ENCODE results near the gene RAB13. TPM values are rescaled to one million over a fixed set of nuclear protein-coding genes. Genes with fewer than 3 reads are reported as not detected.
A peak's percentile ranks its signal among the peaks of the same experiment; 100 is the strongest.

The RAB13 gene
- polyA plus RNA-seq, 1 of the 3 experiments (the other 2 are of a cell fraction) = 156 TPM

DNA sequence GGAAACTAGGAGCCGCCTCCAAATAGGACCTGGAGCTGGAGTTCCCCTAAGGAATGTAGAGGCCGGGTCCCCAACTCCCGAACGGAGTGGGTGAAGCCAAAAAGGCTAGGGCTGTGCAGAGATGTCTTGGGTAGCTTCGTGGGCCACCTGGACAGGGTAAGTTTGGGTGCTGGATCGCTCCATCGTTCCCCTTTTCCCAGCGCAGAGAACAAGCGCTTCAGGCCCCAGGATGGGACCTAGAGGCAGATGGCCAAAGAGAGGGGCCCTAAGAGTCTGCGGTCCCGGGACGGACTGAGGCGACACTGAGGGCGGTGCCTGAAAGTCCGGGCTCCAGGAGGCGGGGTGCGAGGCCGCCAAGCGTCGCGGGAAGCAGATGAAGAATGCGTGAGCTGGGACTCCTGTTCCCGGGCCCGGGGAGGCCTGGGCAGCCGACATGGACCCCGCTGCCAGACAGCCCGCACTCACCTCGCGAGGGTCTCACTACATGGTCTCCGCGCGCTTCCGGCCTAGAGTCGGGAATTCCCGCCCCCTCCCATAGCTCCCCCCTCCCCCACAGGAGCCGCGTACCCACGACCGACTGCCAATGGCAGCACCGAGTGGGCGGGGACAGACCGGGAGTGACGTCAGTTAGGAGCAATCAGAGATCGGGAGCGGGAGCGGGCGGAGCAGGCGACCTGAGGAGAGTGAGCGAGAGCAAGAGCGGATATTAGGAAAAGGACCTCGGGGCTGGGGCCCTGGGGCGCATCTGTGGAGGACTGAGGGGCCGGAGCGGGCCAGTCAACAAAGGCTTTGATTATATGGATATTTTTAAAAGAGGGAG is 22.9 kb downstream of the RAB13 start, which contains the start of gene SLC39A1 (continued):
- no peak for TF ChIP-seq RFX5 (IDR thresholded peaks at IDR 0.05; ENCODE audit: low read length)
- TF ChIP-seq RAD21 (IDR thresholded peaks at IDR 0.05; ENCODE audit: low read length) = no peak
- TF ChIP-seq NRF1 (IDR thresholded peaks at IDR 0.05; ENCODE audit: low read depth, low read length) = no peak
- TF ChIP-seq POLR2AphosphoS5 (IDR thresholded peaks at IDR 0.05; ENCODE audit: low read depth, low read length) = peak; percentile 77
- TF ChIP-seq EP300 (IDR thresholded peaks at IDR 0.05; ENCODE audit: borderline replicate concordance in 1 of 2, low read depth in 1 of 2, low read length in 1 of 2) = no peak
- no peak for TF ChIP-seq YY1 (IDR thresholded peaks at IDR 0.05; ENCODE audit: low read depth)
- TF ChIP-seq, protein P1, sequence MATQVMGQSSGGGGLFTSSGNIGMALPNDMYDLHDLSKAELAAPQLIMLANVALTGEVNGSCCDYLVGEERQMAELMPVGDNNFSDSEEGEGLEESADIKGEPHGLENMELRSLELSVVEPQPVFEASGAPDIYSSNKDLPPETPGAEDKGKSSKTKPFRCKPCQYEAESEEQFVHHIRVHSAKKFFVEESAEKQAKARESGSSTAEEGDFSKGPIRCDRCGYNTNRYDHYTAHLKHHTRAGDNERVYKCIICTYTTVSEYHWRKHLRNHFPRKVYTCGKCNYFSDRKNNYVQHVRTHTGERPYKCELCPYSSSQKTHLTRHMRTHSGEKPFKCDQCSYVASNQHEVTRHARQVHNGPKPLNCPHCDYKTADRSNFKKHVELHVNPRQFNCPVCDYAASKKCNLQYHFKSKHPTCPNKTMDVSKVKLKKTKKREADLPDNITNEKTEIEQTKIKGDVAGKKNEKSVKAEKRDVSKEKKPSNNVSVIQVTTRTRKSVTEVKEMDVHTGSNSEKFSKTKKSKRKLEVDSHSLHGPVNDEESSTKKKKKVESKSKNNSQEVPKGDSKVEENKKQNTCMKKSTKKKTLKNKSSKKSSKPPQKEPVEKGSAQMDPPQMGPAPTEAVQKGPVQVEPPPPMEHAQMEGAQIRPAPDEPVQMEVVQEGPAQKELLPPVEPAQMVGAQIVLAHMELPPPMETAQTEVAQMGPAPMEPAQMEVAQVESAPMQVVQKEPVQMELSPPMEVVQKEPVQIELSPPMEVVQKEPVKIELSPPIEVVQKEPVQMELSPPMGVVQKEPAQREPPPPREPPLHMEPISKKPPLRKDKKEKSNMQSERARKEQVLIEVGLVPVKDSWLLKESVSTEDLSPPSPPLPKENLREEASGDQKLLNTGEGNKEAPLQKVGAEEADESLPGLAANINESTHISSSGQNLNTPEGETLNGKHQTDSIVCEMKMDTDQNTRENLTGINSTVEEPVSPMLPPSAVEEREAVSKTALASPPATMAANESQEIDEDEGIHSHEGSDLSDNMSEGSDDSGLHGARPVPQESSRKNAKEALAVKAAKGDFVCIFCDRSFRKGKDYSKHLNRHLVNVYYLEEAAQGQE (IDR thresholded peaks at IDR 0.05; ENCODE audit: low read depth, low read length) = no peak
- TF ChIP-seq, protein P2, sequence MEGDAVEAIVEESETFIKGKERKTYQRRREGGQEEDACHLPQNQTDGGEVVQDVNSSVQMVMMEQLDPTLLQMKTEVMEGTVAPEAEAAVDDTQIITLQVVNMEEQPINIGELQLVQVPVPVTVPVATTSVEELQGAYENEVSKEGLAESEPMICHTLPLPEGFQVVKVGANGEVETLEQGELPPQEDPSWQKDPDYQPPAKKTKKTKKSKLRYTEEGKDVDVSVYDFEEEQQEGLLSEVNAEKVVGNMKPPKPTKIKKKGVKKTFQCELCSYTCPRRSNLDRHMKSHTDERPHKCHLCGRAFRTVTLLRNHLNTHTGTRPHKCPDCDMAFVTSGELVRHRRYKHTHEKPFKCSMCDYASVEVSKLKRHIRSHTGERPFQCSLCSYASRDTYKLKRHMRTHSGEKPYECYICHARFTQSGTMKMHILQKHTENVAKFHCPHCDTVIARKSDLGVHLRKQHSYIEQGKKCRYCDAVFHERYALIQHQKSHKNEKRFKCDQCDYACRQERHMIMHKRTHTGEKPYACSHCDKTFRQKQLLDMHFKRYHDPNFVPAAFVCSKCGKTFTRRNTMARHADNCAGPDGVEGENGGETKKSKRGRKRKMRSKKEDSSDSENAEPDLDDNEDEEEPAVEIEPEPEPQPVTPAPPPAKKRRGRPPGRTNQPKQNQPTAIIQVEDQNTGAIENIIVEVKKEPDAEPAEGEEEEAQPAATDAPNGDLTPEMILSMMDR (IDR thresholded peaks at IDR 0.05) = no peak
- 0 out of 2 replicates have a peak, but pooled peaks have one; percentile 32 for TF ChIP-seq ELF1 (IDR thresholded peaks at IDR 0.05)
- TF ChIP-seq, protein P3, sequence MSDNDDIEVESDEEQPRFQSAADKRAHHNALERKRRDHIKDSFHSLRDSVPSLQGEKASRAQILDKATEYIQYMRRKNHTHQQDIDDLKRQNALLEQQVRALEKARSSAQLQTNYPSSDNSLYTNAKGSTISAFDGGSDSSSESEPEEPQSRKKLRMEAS (IDR thresholded peaks at IDR 0.05; ENCODE audit: low read depth) = 0 out of 2 replicates have a peak, but pooled peaks have one; percentile 11
- peak; percentile 50 for TF ChIP-seq GABPA (IDR thresholded peaks at IDR 0.05; ENCODE audit: low read depth)
- TF ChIP-seq FOXM1 (IDR thresholded peaks at IDR 0.05; ENCODE audit: low read depth) = no peak
- no peak for TF ChIP-seq NFIC (IDR thresholded peaks at IDR 0.05; ENCODE audit: borderline replicate concordance)
- TF ChIP-seq TAF1 (IDR thresholded peaks at IDR 0.05; ENCODE audit: borderline replicate concordance, low read depth, low read length) = peak; percentile 46
- TF ChIP-seq, protein P4, sequence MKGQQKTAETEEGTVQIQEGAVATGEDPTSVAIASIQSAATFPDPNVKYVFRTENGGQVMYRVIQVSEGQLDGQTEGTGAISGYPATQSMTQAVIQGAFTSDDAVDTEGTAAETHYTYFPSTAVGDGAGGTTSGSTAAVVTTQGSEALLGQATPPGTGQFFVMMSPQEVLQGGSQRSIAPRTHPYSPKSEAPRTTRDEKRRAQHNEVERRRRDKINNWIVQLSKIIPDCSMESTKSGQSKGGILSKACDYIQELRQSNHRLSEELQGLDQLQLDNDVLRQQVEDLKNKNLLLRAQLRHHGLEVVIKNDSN (IDR thresholded peaks at IDR 0.05; ENCODE audit: borderline replicate concordance, low read depth) = no peak
- no peak for TF ChIP-seq RCOR1 (IDR thresholded peaks at IDR 0.05; ENCODE audit: low read length)
